GM21381 (cell line): ENCODE data around the gene FAM118B.
"Not testable (repeated sequence)": the region's sequence is repeated elsewhere in the genome, so short reads cannot be mapped to it uniquely, and the experiment has no call there.

ENCODE experiments used
- ATAC-seq: cut with Tn5 transposase; IDR thresholded peaks from one replicate; pipeline ENCODE4 v1.9.1; 2021; ENCODE audit warnings: mild to moderate bottlenecking, moderate library complexity; ENCODE audit not compliant: unreplicated experiment

FAM118B gene

DNA sequence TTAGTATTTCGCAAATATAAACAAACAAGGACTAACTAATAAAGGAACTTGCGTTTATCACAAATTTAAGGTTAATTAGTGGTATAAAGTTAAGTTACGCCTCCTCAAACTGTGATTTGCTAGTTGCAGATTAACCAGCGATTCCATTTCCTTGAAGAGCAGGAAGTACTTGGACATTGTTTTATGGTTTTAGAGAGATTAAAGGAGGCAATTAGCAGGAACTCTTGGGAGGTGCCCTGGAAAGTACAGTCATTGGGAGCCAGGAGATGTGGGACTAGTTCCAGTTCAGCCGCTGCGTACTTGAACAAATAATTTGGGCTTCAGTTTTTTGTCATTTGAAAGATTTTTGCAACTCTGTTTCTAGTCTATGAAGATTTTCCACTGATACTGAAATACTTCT, 3.3 kb downstream of the FAM118B start:
- ATAC-seq: no peak

DNA sequence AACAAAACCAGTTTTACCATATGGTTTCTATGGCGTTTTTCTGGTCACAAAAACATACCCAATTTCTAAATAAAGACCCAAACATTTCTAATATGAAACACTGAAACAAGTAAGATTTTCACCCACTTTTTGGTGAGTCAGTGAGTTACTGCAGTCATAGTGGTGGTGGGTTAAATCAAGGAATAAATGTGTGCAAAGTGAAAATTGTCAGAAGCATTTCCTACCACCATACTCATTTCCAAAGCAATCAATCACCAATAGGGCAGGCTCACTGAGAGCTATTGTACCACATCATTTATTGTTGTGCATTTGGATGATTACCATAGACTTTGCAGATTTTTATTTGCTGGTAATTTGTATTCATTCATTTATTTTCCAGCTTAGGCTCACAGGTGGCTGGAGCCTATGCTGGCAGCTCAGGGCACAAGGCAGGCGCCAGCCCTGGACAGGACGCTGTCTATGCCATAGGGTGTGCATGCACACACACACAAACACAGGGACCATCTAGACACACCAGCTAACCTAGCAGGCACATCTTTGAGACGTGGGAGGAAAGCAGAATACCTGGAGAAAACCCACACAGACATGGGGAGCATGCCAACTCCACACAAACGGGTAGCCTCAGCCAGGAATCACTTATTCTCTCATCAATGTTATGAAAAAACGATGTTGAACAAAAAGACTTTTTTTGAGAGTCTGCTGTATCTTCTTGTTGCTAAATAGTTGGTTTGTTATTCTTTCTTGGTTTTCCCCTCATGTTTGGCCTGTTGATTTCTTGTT, 5.1 kb downstream of the FAM118B start:
- no peak for ATAC-seq

DNA sequence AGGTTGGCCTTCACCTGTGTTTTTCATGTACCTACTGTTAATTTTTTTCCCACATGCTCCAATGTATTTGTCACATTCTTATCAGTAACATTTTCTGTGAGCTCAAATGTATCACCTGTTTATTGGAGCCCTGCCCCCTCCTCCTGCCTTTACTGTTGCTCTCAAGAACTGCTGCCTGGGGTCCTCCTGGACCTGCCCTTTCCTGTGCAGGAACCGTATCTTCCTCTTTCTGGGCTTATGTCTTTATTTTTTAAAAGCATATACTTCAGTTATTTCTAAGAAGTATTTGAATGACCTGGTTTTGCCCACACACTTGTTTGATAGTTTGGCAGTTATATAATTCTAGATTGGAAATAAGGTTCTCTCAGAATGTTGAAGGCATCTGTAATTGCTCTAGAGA, 5.9 kb downstream of the FAM118B start:
- ATAC-seq: no peak

DNA sequence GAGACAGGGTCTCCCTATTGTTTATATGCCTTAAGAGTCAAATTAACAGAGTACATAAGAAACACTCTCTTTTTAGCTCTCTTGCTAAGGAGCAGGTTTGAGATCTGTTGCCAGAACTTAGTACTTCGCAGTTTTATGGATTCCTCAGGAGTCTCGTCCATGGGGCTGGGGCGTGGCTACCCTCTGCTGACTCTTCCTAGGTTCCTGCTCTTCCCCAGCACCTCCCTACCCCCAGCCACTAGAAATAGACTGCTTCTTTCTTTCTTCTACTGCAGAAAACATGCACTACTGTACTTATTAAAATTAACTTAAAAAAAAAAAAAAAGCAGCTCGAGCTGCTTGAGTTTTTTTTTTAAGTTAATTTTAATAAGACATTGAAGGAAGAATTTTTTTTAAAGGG, 8.0 kb downstream of the FAM118B start:
- ATAC-seq: no peak

DNA sequence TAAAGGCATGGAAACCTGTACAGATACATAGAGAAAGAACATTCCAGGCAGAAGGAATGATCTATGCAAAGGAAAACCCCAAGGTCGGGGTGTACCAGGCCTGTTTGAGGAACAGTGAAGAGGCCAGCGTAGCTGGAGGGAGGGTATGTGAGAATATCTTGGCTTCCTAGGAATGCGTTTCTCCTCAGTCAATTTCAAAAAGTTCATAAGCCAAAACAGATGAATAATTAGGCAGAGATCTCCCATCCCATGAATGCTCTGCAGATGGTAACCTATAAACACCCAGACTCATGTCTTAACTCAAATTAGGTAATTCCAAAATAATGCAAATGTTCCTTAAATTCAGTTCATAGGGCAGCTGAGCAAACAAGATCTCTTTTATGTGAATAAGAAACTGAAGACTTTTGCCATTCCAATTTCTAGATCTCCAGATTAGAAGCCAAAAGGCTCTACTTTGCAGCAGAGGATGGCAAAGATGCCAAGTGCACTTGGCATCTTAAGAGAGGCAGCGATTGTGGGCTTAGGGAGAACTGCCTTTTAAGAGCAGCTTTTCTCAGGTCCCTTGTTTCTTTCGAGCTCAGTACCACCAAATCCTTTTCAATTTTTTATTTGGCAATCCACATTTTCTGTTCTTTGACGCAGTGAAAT, 13.2 kb downstream of the FAM118B start:
- ATAC-seq: no peak

DNA sequence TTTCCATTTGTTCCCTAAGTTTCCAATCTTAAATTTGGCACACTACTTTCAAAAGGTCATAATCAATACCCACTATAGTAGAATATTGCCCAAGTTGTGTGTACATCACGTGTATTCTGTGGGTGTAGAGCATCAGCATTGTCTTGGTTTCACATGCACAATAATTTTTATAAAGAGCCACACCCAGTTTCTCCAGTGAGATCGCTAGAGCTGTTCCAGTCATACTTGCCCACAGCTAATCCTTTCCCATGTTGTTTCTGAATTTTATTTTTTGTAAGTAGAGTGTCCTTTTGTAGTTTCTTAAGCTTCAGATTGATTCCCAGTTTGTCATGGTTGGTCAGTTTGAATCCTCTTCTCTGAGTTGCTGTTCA, 13.7 kb downstream of the FAM118B start:
- ATAC-seq: no peak

DNA sequence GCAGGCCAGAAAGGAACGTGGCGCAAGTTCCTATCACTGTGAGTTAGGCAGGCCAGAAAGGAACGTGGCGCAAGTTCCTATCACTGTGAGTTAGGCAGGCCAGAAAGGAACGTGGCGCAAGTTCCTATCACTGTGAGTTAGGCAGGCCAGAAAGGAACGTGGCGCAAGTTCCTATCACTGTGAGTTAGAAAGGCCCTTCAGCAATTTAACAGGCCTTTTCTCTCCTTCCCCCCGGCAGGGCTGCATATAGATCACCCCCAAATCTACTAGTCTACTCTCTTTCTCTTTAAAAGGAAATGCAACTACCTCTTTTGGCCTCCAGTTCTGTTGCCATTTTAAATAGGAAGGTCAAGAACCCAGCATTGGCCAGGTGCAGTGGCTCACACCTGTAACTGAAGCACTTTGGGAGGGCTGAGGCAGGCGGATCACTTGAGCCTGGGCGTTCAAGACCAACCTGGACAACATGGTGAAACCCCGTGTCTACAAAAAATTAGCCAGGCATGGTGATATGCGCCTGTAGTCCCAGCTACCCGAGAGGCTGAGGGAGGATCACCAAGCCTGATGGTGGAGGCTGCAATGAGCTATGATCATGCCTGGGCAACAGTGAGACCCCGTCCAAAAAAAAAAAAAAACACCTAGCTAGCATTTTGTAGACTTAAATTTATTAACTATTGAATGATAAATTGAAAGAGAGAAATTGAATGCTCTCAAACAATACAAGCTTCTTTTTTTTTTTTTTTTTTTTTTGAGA, 14.9 kb downstream of the FAM118B start:
- no peak for ATAC-seq

DNA sequence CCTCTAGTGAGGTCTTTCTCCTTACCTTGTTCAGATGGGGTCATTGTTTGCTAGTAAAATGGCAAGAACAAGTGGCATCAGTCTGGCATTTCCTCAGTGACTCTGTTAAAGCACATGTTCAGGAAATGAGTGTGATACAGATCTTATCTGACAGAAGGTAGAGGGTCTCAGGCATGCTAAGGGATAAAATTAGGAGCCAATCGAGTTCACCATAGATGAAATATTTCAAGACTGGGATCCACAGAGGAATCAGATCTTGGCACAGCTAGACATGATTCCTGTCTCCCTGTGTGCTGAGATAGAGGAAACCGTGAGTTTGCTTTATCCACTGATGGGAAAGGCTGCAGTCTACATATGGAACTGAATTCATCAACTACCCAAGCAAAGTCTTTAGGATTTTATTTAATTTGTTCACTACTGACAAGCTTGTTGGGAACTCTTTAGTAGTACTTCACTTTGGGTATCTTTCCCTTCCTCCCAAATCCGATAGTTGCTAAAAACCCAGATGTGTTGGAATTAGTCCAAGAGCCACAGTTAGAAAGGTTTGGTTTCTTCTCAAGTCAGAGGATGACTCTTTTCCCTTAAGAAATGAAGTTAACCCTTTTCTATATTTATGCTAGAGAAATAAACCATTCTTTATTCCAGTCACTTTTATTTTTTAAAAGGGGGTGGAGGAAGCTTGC, 18.4 kb downstream of the FAM118B start:
- no peak for ATAC-seq

DNA sequence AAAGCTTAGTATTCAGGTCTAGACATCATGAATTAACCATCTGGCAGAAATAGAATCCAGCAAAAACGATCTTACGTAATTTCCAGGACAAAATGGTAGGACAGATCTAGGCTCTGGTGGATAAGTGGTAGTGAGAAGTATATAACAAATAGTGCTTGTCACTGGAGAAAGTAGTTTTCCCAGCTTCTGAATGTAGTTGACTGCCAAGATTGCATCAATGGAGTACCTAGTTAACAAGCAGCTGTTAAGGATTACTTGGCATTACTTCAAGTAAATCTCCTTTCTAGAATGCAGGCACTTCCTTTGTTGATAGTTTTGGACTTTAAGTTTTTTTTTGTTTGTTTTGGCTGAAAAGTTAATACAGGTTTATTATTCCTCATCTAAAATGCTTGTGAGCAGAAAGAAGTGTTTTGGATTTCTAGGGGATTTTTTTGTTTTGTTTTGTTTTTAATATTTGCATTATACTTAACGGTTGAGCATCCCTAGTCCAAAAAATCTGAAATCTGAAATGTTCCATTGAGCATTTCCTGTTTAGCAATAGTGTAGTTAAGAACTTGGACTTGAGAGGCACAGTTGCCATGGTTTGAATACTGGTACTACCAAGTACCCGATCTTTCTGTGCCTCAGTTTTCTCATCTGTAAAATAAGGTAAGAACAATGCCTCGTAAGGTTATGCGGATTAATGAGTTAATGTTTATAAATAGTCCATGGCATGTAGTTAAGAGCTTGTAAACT, 20.3 kb downstream of the FAM118B start:
- no peak for ATAC-seq

DNA sequence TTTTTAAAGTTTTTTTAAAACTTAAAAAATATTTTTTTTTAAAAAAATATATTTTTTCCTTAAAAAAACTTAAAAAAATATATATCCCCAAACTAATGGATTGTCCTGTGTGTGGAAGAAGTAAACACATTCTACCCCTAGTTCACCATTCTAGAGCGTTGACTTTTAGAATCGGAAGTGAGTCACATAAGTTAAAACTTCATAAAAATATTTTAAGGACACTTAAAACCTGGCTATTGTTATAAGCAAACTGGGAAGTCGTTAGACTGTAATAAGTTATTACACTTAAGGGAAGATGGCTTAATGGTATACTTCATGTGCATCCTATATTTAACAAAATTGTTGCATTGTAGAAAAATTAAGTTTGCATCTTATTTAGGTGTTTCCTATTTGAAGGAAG, 21.1 kb downstream of the FAM118B start:
- ATAC-seq: no peak

DNA sequence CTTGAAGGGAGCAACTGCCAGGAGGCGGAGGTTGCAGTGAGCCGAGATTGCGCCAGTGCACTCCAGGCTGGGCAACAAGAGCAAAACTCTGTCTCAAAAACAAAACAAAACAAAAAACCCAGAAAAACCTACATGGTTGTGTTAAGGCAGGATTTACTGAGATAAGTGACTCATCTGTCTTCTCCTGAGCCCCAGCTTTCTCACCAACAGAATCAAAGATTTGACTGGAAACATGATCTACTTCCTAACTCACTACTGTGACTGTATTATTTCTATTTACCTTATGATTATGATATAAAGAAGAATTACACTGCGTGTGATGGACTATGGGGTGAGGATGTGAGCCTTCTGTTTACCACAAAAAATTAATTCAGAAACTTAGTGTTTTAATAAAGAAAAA, 21.8 kb downstream of the FAM118B start:
- ATAC-seq: no peak

DNA sequence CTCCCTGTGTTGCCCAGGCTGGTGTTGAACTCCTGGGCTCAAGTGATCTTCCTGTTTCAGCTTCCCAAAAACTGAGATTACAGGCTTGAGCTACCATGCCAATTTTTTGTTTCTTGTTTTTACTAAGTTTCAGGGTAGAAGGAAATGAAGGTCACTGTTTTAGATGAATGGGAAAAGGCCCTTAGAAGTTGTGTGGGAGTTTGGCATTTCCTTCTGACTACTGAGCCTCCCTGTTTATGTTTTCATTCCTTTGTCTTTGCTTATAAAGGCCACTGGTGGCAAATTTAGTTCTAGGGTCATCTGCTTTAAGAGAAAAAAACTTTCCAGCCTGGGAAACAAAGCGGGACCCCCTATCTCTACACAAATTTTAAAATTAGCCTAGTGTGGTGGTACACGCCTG, 35.1 kb downstream of the FAM118B start:
- ATAC-seq: no peak

DNA sequence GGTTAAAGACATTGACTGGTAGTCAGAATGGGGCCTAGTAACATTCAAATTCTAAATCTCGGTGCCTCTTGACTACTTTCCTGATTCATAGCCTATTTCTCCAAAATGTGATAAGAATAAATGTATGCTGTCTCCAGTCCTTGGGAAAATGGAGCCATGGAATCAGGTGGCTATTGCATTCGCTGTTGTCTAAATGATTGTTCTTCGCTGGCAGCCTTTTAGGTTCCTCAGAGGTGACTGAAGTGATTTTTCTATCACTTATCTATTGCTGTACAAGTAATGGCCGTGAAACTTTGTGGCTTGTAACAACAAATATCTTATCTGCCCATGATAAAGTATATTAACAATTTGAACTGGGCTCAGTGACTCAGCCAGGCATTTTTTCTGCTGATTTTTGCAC, 41.7 kb downstream of the FAM118B start:
- no peak for ATAC-seq

DNA sequence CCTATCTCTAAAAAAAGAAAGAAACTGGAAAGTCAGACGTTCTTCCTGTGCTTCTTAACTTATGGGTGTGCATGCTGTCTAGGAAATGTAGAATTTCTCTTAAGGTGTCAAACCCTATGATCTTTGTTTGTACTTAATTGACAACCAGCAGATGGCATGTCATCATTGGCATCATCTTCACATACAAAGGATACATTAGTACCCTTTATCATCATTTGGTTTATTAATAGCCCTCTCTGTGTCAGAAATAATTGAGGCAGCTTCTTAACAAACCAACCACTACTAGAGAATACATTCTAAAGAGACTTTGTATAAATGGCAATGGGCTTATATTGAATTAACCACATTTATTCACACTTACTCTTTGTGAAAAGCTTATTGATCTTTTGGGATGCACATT, 43.2 kb downstream of the FAM118B start:
- no peak for ATAC-seq

DNA sequence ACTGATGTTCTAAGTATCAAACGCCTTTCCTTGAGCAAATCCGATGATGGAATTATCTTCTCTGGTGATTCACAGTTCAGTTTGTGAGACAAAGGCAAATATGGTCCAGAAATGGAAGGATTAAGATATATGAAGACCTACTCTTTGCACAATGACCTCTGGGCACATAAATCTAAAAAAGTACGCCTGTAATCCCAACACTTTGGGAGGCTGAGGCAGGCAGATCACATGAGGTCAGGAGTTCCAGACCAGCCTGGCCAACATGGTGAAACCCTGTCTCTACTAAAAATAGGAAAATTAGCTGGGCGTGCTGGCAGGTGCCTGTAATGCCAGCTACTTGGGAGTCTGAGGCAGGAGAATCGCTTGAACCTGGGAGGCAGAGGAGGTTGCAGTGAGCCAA, 43.9 kb downstream of the FAM118B start:
- not testable (repeated sequence) for ATAC-seq

DNA sequence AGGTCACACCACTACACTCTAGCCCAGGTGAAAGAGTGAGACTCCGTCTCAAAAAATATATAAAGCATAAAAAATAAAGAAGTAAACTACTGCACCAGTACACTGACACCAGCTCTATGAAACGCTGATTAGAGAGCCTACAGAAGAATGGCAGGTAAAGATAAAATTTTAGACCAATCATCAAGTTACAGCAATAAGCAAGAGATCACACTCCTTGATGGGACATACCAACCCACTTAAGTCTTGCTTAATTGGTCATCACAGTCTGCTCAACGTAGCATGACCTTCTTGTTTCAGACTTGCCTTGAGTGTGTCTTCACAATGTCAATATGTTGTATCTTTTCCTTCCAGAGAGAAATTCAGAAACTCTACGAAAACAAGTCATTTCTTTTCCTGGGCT, 44.6 kb downstream of the FAM118B start:
- ATAC-seq: no peak

DNA sequence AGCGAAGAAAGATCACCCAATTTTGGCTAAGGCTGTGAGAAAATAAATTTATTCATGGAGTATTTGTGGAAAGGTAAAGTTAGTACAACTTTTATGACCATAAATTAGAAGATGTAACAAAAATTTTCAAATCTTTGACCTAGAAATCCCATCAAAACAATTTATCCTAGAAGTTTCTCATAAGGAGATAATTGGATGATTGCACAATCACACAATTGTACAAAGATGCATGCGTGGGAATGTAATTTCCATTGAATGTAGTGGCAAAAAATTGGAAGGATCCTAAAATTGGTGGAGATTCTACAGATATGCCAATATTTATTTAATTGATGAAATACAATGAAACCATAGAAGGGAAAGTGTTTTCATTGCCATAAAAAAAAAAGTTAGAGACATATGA, 45.6 kb downstream of the FAM118B start:
- ATAC-seq: no peak

DNA sequence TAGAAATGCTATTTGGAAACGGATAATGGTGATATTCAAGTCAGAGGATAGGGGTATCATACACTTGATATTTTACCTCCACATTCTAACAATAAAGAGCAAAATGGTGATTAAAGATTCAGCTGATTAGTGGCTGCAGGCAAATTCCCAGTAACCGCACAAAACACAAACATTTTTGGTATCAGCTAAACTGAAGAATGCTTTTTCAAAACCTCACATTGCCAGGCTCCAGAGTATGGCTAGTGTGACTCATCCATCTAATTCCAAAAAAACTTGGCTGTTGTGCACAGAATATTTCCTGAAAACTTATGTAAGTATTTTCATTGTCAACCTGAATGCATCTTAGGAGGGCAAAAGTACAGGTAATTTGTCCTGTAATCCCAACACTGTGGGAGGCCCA, 46.2 kb downstream of the FAM118B start:
- ATAC-seq: no peak

DNA sequence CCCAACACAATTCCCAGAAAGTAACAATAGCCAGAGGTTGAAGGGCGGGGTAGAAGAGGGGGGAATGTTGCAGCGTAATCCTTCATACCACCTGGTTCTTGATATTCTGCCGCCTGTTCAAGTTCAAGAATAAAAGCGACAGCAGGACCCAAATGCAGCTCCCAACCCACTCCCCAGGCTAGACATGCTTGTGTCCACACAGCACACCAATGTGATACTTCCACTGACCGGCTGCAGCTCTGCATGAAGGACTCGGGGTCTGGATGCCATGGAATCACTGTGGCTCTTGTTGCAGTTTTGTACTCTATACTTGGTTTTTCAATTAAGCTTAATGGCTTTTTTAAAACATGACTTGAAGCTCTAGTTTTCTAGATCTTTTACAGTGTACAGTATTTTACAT, 50.6 kb downstream of the FAM118B start:
- no peak for ATAC-seq

DNA sequence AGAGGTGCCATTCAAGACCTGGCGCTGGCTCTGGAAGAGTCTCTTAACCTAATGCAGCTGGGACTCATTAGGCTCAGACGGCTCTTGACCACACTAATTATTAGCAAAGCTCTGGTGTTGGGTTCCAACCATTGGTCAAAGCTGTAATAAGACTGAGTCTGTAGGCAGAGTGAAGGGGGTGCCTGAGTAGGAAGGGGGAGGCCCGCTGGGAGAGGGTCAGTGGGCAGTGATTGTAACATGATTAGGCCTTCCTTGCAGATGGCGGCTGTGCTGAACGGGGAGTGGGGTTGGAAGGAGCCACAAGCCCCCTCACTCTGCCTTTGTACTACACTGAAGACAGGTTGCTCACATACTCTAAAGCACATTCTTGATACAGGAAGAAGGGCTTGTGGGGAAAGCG, 51.9 kb downstream of the FAM118B start:
- ATAC-seq: no peak

DNA sequence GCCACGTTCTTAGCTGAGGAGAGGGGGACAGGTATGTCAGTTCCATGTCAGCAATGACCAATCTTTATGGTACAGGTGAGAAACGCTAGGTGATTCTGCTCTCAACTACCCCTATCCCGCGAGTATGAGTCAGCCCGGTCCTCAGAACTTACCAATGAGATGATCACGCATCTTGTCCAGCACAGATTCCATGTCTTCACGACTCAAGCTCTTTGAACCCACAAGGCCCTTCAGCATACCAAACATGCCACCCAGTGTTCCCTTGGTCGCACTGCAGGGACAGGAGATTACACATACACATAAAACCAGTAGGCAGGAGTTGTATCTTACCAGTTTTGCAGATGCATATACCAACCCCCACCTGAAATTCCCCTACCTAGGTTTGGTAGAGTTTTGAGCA, 54.2 kb downstream of the FAM118B start:
- no peak for ATAC-seq
